NCI-H2196 (cell line): ENCODE data around the gene ADCY3.
"Not testable (repeated sequence)": the region's sequence is repeated elsewhere in the genome, so short reads cannot be mapped to it uniquely, and the experiment has no call there.

Experiments used
- DNase-seq: peaks from one replicate; lab custom pipeline; 2025; ENCODE audit not compliant: unreplicated experiment; lab: John Stamatoyannopoulos, UW

Gene ADCY3

DNA sequence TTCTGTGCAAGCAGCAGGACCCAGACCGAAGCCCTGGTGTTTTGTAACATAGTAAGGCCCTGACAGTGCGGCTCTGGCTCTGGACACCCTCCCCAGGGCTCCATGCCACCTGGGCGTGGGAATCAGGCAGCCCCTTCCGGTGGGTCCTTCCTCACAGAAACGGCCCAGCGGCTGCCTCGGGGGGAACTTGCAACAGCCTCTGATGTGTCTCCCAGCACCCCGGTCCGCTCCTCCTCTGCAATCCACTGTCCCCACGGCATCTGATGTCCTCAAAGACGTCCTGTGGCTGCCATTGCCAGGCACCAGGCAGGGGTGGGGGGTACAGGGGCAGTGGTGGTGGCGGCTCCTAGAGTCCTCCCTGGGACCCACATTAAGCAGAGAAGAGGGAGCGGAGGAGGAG, 68.0 kb downstream of the ADCY3 start:
- DNase-seq: no peak

DNA sequence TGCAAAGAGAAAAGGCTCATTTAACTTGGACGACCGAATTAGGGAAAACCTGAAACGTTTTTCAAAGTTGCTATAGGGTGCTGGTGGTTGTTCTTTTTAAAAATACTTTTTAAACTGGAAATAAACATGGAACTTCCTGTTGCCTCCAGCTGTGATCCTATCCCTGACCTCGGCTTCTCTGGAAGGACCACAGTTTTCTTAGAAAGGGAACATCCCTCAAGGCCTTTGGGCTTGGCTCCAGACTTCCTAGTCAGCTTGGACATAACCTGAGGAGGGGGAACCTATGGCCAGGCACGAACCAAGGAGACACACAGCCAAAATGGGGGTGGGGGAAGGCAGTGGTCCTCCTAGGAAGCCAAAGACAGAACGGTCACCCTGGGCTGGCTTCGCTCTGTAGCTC, 69.1 kb downstream of the ADCY3 start:
- DNase-seq: no peak

DNA sequence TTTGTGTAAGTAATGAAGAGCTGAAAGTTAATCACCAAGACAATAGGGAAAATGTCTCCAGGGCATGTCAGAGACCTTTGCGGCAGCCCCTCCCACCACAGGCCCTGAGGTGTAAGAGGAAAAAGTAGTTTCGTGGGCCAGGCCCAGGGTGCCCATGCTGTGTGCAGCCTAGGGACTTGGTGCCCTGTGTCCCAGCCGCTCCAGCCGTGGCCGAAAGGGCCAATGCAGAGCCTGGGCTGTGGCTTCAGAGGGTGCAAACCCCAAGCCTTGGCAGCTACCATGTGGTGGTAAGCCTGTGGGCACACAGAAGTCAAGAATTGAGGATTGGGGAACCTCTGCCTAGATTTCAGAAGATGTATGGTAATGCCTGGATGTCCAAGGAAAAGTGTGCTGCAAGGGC, 74.3 kb downstream of the ADCY3 start:
- DNase-seq: no peak

DNA sequence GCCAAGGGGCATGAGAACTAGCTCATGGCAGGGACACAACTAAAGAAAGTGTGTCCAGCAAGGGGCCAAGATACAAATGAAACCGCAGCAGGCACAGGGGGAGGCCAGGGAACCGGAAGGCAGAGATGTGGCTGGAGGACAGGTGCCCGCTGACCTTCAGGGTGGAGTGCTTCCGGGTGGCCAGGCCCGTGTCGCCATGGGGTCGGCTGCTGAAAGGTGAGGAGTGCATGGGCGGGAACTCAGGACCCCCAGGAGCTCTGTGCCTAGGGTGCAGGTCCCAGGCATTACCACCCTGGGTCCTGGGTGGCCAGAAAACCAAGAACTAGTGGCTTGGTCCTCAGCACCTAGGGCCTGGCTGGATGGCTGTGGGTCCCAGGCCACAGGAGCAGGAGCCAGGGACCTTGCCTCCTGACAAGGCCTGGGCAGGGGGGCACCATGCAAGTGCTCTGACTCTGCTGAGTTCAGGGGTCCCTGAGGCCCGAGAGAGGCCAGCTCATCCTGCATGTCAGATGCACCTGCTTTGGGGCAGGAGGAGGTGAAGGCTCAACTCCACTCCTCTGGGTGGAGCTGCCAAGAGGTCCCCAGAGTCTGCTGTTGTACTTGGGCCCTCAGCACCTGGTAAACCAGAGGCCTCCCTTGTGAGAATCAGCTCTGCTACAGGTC, 75.9 kb downstream of the ADCY3 start:
- no peak for DNase-seq

DNA sequence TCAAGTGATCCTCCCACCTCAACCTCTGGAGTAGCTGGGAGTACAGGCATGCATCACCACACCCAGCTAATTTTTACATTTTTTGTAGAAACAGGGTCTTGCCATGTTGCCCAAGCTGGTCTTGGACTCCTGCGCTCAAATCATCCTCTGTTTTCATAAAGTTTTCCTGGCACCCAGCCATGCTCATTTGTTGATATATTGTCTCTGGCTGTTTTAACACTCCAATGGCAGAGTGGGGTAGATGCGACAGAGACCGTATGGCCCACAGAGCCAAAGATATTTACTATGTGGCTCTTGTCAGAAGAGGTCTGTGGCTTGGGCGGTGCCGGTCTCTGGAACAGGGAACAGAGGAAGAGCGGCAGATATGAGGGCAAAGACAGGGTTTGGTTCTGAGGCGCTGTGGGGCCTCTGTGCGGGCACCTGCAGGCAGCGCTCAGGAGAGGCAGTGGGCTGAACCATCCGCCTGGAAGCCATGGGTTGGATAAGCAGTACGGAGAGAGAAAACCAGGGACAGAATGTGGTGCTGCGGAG, 76.6 kb downstream of the ADCY3 start:
- no peak for DNase-seq

DNA sequence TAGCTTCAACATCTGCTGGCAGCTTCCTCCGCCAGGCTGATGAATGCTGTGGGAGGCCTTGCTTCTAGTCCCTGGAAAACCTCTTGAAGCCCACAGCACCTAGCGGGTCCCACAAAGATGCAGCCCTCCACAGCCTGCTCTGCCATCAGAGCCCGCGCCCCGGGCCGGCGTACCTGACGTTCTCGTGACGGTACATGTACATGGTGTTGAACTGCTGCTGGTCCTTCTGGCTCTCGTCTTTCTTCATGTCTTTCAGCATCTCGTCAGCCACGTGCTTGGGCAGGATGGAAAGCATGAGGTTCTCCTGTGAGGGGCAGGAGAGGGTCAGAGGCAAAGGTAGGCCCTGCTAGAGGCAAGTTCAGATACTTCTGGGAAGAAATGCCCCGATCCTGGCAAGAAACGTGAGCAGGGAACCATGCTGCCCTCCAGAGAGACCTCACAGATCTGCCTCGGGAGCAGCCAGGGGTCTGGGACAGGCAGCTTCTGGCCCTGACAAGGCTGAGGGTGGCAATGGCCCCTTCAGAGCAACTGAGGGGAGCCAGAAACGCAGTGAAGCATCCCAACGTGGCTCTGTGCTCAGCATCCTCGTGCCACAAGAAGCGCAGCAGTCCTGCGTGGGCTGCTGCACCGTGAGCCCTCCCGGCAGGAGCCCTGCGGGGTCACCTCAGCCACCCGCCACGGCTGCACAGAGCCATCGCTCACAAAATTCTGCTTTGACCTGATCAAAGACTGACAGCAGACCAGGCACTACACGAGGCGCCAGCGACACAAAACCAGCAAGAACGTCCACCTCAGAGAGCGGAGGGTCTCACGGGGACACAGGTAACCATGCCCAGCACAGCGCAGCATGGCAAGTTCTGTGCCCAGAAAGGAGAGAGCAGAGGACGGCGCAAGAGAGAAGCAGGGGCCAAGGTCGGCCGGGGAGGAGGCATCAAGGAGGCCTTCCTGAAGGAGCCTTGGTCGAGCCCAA, 77.7 kb downstream of the ADCY3 start:
- no peak for DNase-seq

DNA sequence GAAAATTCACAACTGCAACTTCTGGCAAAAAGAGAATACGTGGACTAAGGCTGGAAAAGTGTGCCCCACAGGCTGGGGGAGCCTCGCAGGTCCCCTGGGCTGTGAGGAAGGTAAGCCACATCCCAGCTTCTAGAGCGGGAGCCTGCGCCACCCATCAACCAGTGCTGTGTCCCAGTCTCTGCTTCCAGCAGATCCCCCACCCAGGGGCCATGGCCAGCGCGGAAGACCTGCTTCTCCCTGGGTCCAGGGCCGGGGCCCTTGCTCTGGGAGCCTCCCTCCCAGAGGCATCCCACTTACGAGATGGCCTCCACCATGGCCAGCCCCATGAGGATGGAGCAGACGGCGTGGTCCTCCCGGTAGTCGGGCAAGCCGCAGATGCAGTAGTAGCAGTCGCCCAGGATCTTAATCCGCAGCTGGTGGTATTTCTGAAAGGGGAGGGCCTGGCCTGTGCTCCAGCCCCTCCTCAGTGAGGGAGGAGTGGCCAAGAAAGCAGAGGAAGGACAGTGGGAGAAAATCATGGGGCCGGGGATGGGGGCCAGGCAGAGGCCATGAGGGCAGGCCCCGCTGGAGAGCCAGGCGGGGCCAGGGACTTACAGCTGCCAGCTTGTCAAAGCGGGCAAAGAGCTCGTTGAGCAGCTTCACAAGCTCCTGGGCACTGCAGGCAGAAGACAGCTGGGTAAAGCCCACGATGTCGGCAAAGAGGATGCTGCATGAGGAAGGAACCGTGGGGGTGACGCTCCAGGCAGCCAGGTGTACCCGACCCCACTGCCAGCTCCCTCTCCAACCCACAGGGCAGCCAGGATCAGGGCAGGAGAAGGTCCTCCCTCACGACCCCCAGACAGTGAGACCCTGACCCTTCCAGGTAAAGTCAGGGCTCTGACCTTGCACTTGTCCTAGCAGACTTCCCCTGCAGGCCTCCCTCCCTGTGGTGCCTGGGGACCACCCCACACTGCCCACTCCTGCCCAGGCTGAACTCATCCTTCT, 78.8 kb downstream of the ADCY3 start:
- no peak for DNase-seq

DNA sequence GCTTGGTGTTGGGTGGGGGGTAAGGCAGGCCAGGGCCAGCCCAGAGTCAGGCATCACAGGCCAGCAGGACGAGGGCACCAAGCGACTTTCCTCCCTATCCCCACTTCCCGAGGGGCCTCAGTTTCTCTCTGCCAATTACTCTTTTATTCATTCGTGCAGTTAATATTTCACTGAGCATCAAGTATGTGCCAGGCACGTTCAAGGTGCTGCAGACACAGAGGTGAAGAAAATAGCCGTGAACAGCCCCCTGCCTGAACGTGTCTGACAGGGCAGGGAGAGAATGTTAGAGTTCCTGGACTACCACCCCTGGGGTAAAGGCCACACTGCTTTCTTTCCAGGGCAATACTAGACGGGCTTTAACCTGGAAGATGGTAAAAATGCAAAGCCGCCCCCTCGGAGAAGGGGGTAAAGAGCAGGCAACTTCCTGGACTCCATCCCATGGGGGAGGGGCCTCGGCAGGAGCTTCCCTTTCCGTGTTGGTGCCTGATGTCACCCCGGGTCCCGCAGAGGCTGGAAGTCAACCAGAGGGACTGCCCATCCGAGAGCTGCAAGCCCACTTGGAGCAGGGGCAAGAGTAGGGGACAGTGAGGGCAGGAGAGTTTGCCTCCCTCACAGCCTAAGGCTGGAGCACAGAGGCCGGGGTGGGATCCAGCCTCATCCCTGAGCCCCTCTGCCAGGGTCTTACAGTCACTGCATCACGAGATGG, 79.7 kb downstream of the ADCY3 start:
- DNase-seq: no peak

DNA sequence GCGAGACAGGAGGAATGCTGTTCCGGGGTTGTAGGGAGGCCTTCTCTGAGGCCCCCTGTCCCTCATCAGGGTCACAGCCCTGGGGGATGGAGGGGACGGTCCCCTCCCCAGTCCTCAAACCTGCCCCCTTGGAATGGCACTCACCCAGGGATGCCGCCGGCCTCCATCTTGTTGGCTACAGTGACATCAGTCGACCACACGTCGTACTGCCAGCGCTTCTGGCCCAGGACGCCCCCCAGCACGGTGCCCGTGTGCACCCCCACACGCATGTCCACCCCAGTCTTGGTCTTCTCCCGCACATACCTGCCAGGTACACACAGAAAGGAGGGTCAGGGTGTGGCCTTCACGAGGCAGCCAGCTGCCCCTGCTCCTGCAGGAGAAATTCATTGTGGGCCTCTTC, 80.3 kb downstream of the ADCY3 start:
- no peak for DNase-seq

DNA sequence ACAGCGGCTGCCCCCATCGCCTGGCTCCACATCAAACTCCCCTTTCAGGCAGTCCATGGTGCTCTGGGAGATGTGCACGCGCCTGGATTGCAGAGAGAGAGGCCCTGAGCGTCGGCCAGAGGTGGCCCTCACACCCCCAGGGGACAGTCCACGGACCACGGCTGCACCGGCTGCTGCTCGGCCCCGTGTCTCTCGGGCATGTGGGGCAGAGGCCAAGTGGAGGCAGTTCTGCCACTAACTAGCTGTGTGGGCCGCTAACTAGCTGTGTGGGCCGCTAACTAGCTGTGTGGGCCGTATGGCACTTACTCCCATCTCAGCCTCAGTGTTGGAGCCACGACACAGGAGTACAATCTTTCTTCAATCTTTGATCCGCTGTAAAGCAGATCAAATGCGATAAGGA, 81.5 kb downstream of the ADCY3 start:
- no peak for DNase-seq

DNA sequence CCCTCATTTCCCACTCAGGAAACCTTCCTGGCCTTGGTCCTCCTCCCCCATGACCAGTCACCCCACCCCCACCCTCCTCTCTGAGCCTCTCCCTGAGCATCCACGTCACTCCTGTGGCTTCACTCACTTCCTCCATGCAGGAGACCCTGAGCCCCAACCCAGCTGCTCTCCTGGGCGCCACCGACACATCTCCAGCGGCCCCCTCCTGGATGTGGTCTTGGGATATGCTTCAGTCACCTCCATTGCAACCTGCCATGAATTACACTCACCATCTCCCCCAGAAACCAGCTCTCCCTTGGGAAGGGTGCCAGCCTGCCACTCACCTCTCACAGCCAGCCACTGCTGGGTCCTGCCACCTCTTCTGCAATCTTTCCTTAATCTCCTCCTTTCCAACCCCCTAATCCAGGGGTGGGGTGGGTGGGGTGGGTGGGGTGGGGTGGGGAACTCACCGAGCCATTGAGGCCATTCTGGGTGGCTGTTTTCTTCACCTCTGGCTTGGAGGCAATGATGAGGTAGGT, 82.0 kb downstream of the ADCY3 start:
- no peak for DNase-seq

DNA sequence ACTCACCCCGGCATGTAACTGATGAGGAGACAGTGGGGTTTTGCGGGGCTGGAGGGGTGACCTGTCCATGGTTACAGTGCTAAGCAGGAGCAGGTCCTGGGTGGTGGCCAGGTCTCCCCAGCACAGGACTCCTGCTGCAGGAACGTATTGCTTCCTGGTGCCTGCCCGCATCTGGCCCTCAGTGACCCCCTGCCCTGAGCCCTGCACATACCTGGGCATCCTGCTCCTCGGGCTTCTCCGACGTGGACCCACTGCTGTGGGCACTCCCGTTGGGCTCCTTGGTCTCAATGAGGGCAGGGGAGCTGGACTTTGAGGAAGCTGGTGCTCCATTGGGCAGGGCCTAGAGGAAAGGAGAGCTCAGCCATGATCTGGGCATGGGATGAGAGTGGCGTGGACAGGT, 83.3 kb downstream of the ADCY3 start:
- DNase-seq: no peak

DNA sequence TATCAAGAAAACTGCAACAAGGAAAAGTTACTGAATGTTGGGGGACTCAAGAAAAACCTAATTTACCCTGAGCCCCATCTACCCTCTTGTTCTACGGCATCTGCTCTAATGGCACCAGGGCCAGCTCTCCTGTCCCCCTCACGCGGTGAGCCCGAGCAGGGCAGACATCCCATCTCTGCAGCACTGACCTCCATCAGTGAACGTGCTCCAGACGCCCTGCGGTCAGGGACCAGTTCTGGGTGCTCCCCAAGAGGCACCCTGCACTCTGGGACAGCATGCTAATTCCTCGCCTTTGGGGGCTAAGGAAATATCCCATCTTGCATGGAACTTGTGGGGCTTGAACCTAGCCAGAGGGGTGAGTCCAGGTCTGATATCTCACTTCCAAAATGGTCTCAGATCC, 83.8 kb downstream of the ADCY3 start:
- DNase-seq: no peak

DNA sequence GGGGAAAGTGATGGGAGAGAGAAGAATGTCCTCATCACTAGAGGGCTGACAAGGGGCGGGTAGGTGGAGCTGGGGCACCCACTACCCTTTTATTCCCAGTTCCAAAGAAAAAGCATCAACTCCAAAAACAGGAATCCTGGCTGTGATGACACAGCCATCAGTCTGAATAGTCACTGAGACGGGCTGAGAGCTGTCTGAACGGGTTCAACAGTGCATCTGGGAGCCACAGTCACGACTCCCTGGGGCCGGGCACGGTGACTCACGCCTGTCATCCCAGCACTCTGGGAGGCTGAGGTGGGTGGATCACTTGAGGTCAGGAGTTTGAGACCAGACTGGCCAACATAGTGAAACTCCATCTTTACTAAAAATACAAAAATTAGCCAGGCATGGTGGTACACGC, 84.6 kb downstream of the ADCY3 start:
- DNase-seq: not testable (repeated sequence)

DNA sequence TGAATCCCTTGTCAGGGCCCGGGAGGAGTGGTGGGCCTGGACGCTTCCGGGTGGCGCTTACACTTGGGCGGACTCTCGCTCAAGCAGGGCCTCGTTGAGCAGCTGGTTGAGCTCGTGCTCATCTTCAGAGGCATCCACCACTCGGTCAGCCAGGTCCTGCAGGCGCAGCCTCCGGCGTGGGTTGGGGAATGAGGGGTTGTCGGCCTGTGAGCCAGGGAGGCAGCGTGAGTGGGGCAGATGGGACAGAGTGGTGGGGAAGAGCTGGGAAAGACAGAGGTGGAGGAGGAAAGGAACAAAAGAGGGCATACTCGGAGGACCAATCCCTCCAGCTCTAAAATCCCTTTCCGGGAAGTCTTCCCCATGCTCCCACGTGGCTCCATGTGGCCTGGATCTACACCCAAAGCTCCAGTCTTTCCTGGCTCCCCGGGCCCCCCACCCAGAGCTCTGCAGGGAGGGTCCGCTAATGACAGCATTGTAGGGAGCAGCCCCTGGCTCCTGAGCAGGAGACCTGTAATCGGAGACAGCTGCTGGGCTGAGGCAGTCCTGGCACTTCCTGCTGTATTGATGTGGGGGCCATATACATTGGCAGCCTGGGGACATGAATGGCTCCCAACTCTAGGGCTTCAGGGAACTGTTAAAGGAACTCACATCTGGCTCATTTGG, 85.2 kb downstream of the ADCY3 start:
- no peak for DNase-seq

DNA sequence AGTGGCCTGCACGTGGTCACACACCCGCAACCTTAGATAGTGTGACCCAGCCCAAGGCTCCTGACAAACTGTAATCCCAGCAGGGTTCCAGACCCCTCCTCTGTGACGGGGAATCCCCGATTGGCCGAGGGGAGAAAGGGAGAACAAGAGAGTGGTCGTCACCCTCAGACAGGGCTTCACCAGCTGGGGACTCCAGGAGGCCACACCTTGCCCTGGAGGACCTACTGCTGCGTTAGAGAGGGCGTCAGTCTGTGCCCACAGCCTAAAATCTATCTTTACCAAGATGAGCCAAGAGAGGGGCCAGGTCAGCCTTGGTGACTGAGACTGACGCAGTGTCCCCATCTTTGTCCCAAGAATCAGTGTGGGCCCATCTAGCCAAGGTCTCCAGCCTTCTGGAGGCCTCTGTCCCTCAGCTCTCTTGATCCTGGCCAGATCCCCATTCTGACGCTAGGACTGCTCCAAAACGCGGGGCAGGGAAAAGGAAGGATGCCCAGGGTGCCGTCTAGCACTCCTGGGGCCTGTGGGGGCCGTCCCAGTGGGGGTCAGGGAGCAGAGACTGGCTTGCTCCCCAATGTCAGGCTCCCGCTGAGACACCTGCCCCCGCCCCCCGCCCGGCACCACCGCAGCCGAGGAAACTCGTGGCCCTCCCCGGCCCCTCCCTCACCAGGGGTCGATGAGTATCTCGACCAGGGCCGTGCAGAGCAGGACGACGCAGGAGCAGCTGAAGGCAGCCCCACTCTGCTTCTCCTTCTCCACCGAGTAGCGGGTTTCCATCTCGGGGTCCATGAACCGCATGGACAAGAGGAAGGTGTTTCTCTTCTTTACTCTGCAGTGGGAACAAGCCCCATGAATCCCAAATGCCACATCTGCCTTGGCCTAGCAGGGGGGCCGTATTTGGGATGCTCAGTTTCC, 86.0 kb downstream of the ADCY3 start:
- no peak for DNase-seq

DNA sequence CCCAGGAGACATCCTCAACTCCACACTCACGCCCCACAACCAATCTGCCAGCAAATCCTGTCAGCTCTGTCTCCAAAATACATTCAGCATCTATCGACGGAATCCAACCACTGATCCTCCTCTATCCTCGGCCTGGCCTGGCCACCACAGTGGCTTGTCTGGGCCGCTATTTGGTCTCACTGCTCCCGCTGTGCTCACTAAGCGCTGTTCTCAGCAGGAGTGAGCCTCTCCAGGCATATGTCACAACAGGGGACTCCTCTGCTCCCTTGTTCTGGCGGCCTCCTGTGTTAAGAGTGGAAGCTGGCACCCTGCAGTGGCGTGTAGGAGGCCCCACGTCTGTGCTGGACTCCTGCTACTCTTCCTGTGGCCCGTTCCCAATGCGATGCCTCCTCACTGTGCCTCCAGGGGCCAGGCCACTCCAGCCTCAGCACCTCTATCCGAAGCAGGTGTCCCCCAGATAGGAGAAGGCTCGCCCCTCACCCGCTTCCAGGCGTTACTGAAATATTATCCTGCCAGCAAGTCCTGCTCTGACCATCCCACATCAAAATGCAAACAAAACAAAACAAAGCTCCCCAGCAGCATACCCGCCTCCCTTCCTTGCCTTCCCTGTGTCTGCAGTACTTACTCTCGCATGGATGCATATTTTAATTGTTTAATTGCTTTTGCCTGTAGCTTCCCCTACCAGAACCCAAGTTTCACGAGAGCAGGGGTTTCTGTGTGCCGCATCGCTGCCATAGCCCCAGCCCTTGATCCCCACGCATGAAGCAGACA, 86.9 kb downstream of the ADCY3 start:
- no peak for DNase-seq

DNA sequence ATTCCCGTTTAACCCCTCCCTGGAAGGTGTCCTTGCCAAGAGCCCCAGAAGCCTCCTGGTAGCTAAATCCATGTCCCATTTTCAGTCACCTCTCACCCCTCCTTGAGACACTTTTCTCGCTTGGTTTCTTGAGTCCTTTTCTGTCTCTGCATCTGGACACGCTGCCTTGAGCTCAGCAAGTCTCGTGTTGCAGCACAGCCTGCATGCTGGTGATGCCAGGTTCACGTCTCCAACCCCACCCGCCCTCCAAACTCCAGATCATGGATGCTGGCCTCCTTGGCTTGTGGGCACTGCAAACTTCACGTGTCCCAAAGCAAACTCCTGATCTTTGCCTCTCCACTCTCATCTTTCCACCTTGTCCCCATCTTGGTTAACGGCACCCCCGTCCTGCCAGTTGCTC, 87.5 kb downstream of the ADCY3 start:
- DNase-seq: no peak
